K562 (cell line): ENCODE results near the gene EXOC3L2. TPM values are rescaled to one million over a fixed set of nuclear protein-coding genes. Genes with fewer than 3 reads are reported as not detected.
A peak's percentile ranks its signal among the peaks of the same experiment; 100 is the strongest.

Source experiments
- ATAC-seq: fragments of 200-7000 bp; cut with Tn5 transposase; 3 replicates; pipeline ENCODE4 v1.9.1; 2020; ENCODE audit warnings: moderate library complexity
- BruUV-seq: library from RNA; stranded (reverse); fragments of 400-500 nt; replicated peaks from 2 replicates; lab custom pipeline; 2021; lab: Mats Ljungman, UMichigan
- CTCF ChIA-PET: fragments of 300-600 bp; formaldehyde crosslinking; extraction: SDS; loops from one replicate; lab custom pipeline; 2021; ENCODE audit warnings: low intra/inter-chr PET ratio; lab: Yijun Ruan, JAX
- POLR2A ChIA-PET: fragments of 300-600, 350-650 bp; sonication (Branson Sonifier 250); formaldehyde crosslinking; extraction: SDS; loops from one replicate; lab custom pipeline; 2021; ENCODE audit warnings: antibody characterized with exemption, inconsistent platforms; lab: Yijun Ruan, JAX
- DNase-seq, 4 experiments: peaks; one replicate each; pipeline versions ENCODE4 v3.0.0 to v3.0.0-alpha.2; 2011 to 2018; ENCODE audit warnings: low spot score in 3 of 4, mixed read lengths in 3 of 4; ENCODE audit errors: extremely low read depth in 1 of 4
- FAIRE-seq: peaks from 2 replicates; lab custom pipeline; 2011; peaks lifted over from hg19 to GRCh38; lab: Jason Lieb, UNC
- H2AFZ ChIP-seq: 2 replicates; pipeline ENCODE4 v1.6.0; 2011; ENCODE audit warnings: low read depth, low read length, control low read depth, inconsistent platforms
- H3K27ac ChIP-seq: fragments of 200-600 bp; 3 replicates; pipeline ENCODE4 v1.8.0; 2011; ENCODE audit warnings: low read depth, mild to moderate bottlenecking, control low read depth, inconsistent platforms, low read length, moderate library complexity, mixed read lengths; ENCODE audit errors: extremely low read depth
- H3K27me3 ChIP-seq, 2 experiments: fragments of 300-600 bp in 1 of 2; 2 replicates in 1 of 2; 3 replicates in 1 of 2; pipeline versions ENCODE4 v1.6.0 to v1.8.0; 2011; ENCODE audit warnings: inconsistent platforms in 2 of 2, low read length in 2 of 2, mild to moderate bottlenecking in 1 of 2, mixed read lengths in 1 of 2, moderate library complexity in 1 of 2; ENCODE audit not compliant: control insufficient read depth in 2 of 2, insufficient read depth in 2 of 2
- H3K36me3 ChIP-seq: fragments of 300-600 bp; 3 replicates; pipeline ENCODE4 v1.8.0; 2011; ENCODE audit warnings: mild to moderate bottlenecking, low read length, inconsistent platforms; ENCODE audit not compliant: control insufficient read depth, insufficient read depth
- H3K4me1 ChIP-seq, 2 experiments: fragments of 200-600 bp in 1 of 2; replicated peaks in 1 of 2; 2 replicates in 1 of 2; 3 replicates in 1 of 2; pipeline versions ENCODE4 v1.5.1 to v1.8.0; 2011; ENCODE audit warnings: inconsistent platforms in 2 of 2, low read length in 2 of 2, mild to moderate bottlenecking in 1 of 2, mixed read lengths in 1 of 2, moderate library complexity in 1 of 2; ENCODE audit not compliant: control insufficient read depth in 2 of 2, insufficient read depth in 2 of 2
- H3K4me2 ChIP-seq: 2 replicates; pipeline ENCODE4 v1.6.1; 2011; ENCODE audit warnings: low read length, control low read depth, inconsistent platforms, mixed read lengths; ENCODE audit not compliant: insufficient read depth
- H3K4me3 ChIP-seq: fragments of 200-600 bp; sonication (generic), shearing (Covaris generic); 2 replicates; pipeline ENCODE4 v1.5.1; 2016; ENCODE audit warnings: control low read depth, inconsistent platforms
- H3K79me2 ChIP-seq: fragments of 200-600 bp; 3 replicates; pipeline ENCODE4 v1.8.0; 2011; ENCODE audit warnings: low read length, inconsistent platforms; ENCODE audit not compliant: control insufficient read depth, insufficient read depth
- H3K9ac ChIP-seq, 2 experiments: 2 replicates each; pipeline versions ENCODE4 v1.6.0 to v1.6.1; 2011; ENCODE audit warnings: low read depth in 2 of 2, low read length in 2 of 2, control low read depth in 1 of 2, inconsistent platforms in 1 of 2, mild to moderate bottlenecking in 1 of 2, mixed read lengths in 1 of 2; ENCODE audit not compliant: insufficient read depth in 1 of 2
- H3K9me1 ChIP-seq: one replicate; pipeline ENCODE4 v1.6.0; 2011; ENCODE audit warnings: inconsistent platforms, mild to moderate bottlenecking, low read length, moderate library complexity; ENCODE audit not compliant: control insufficient read depth, insufficient read depth
- H3K9me3 ChIP-seq: replicated peaks from 2 replicates; pipeline ENCODE4 v1.5.1; 2011; ENCODE audit warnings: low read depth, low read length, inconsistent platforms; ENCODE audit not compliant: control insufficient read depth, insufficient read depth
- H4K20me1 ChIP-seq: replicated peaks from 2 replicates; pipeline ENCODE4 v1.6.1; 2011; ENCODE audit warnings: low read length, inconsistent platforms, mixed read lengths; ENCODE audit not compliant: control insufficient read depth, insufficient read depth
- CCAR2 ChIP-seq: fragments of 200-400 bp; formaldehyde crosslinking; IDR thresholded peaks from 2 replicates; pipeline ENCODE4 v1.6.1; 2017; ENCODE audit warnings: mild to moderate bottlenecking, low read depth, low read length
- CEBPG ChIP-seq, 3 experiments: fragments of 200-800 bp in 1 of 3; sonication (Bioruptor generic) in 1 of 3; sonication (generic) in 1 of 3; formaldehyde crosslinking in 1 of 3; IDR thresholded peaks in 2 of 3; conservative IDR thresholded peaks in 1 of 3; 2 replicates each; pipeline versions ENCODE4 v1.6.1 to v1.8.0; 2016 to 2022; ENCODE audit warnings: missing compliant biosample characterization in 2 of 3, missing genetic modification characterization in 2 of 3, mild to moderate bottlenecking in 1 of 3, missing genetic modification reagents in 1 of 3
- EHMT2 ChIP-seq: fragments of 450-650 bp; IDR thresholded peaks from 2 replicates; pipeline ENCODE4 v1.6.1; 2018; ENCODE audit warnings: antibody characterized with exemption
- GATAD2B ChIP-seq: fragments of 450-650 bp; IDR thresholded peaks from 2 replicates; pipeline ENCODE4 v1.6.1; 2017; ENCODE audit warnings: mild to moderate bottlenecking, borderline replicate concordance
- HCFC1 ChIP-seq: IDR thresholded peaks from 2 replicates; pipeline ENCODE4 v1.6.1; 2012; ENCODE audit warnings: low read depth, low read length, improper control_type of control experiment
- MCM2 ChIP-seq: fragments of 450-650 bp; IDR thresholded peaks from 2 replicates; pipeline ENCODE4 v1.6.1; 2017; ENCODE audit warnings: low read depth, mild to moderate bottlenecking
- MYBL2 ChIP-seq, 2 experiments: fragments of 450-650 bp in 1 of 2; sonication (generic) in 1 of 2; formaldehyde crosslinking in 1 of 2; IDR thresholded peaks; 2 replicates each; pipeline versions ENCODE4 v1.6.1 to v1.8.1; 2017 to 2022; ENCODE audit warnings: borderline replicate concordance in 1 of 2, inconsistent platforms in 1 of 2, low read depth in 1 of 2, mild to moderate bottlenecking in 1 of 2, missing genetic modification reagents in 1 of 2, moderate library complexity in 1 of 2
- NFYB ChIP-seq: IDR thresholded peaks from 2 replicates; pipeline ENCODE4 v1.6.1; 2011; ENCODE audit warnings: mild to moderate bottlenecking, moderate library complexity; ENCODE audit not compliant: insufficient read length; ENCODE audit errors: extremely low read depth
- NR1H2 ChIP-seq: sonication (generic); formaldehyde crosslinking; IDR thresholded peaks from 2 replicates; pipeline ENCODE4 v1.4.0; 2020; ENCODE audit warnings: mild to moderate bottlenecking, missing genetic modification reagents
- RAD21 ChIP-seq, 2 experiments: fragments of 250-450 bp in 1 of 2; fragments of 450-650 bp in 1 of 2; sonication (Bioruptor Pico) in 1 of 2; formaldehyde crosslinking in 1 of 2; IDR thresholded peaks in 1 of 2; conservative IDR thresholded peaks in 1 of 2; 2 replicates each; pipeline versions ENCODE4 v1.4.0 to v1.8.0; 2020 to 2022; ENCODE audit warnings: mild to moderate bottlenecking in 2 of 2, moderate library complexity in 1 of 2
- RBM25 ChIP-seq: fragments of 200-400 bp; formaldehyde crosslinking; IDR thresholded peaks from 2 replicates; pipeline ENCODE4 v1.6.1; 2018; ENCODE audit warnings: low read length, low read depth, moderate library complexity; ENCODE audit not compliant: severe bottlenecking
- SMAD3 ChIP-seq: fragments of 450-650 bp; formaldehyde crosslinking; conservative IDR thresholded peaks from 2 replicates; pipeline ENCODE4 v1.4.0; 2020; ENCODE audit warnings: mild to moderate bottlenecking
- SOX6 ChIP-seq: fragments of 450-650 bp; IDR thresholded peaks from 2 replicates; pipeline ENCODE4 v1.6.1; 2014; ENCODE audit warnings: mild to moderate bottlenecking
- STAT5A ChIP-seq: IDR thresholded peaks from 2 replicates; pipeline ENCODE4 v1.6.1; 2012; ENCODE audit warnings: low read length, inconsistent platforms, borderline replicate concordance
- TAF7 ChIP-seq: fragments of 450-650 bp; IDR thresholded peaks from 2 replicates; pipeline ENCODE4 v1.6.1; 2016; ENCODE audit warnings: missing genetic modification characterization, missing compliant biosample characterization
- TEAD1 ChIP-seq, 2 experiments: fragments of 450-650 bp in 1 of 2; sonication (generic) in 1 of 2; formaldehyde crosslinking; IDR thresholded peaks; 2 replicates each; pipeline versions ENCODE4 v1.4.0 to v1.8.0; 2020 to 2022; ENCODE audit warnings: mild to moderate bottlenecking in 2 of 2, missing genetic modification reagents in 1 of 2
- ZC3H4 ChIP-seq: sonication (generic); formaldehyde crosslinking; IDR thresholded peaks from 2 replicates; pipeline ENCODE4 v1.9.0; 2021; ENCODE audit warnings: missing genetic modification reagents, borderline replicate concordance
- ZFP36 ChIP-seq: fragments of 150-350 bp; IDR thresholded peaks from 2 replicates; pipeline ENCODE4 v1.6.1; 2018; ENCODE audit warnings: low read length, low read depth; ENCODE audit not compliant: partially characterized antibody
- WGBS: fragments of 100-300 bp; shearing (Covaris generic); methylation state at CpG from one replicate; pipeline ENCODE4 v1.1.6; 2016; ENCODE audit warnings: low coverage, mixed read lengths; ENCODE audit not compliant: insufficient coverage; ENCODE audit errors: missing lambda C conversion rate; 5-methylcytosine and 5-hydroxymethylcytosine counted together
- in situ Hi-C: fragments of 300-500 bp; cut with MboI; formaldehyde crosslinking; loops from 4 replicates; pipeline ENCODE4 v1.15.0; 2018; ENCODE audit warnings: inconsistent platforms, mixed read lengths
- intact Hi-C: fragments of 100-400 bp; cut with micrococcal nuclease; formaldehyde crosslinking; loops from 2 replicates; pipeline ENCODE4 v1.14.2; 2022
- polyA plus RNA-seq, 8 experiments: library from polyadenylated mRNA; depleted of rRNA in 4 of 8; stranded (reverse) in 5 of 8; unstranded in 3 of 8; fragments of >200 nt; fragmentation: Nextera tagmentation in 2 of 8; fragmentation: Illumina TruSeq in 1 of 8; extraction: Ambion mirVana in 2 of 8; extraction: Trizol in 1 of 8; gene quantifications; 2 replicates each; pipeline versions ENCODE4 v1.2.1 to v1.2.3, GENCODE V29; 2011 to 2014; ENCODE audit warnings: inconsistent platforms in 1 of 8, missing spikeins in 1 of 8
- total RNA-seq, 7 experiments: library from RNA; depleted of rRNA in 6 of 7; stranded (reverse); fragments of >200 nt in 6 of 7; fragmentation: Illumina TruSeq in 2 of 7; extraction: Trizol in 2 of 7; gene quantifications; 2 replicates each; pipeline versions ENCODE4 v1.2.1 to v1.2.3, GENCODE V29; 2011 to 2021; ENCODE audit warnings: low replicate concordance in 1 of 7
- TF ChIP-seq, protein P1 (sequence below): IDR thresholded peaks from 2 replicates; pipeline ENCODE4 v1.6.1; 2011; ENCODE audit not compliant: insufficient read length; ENCODE audit errors: extremely low read depth
- TF ChIP-seq, protein P2 (sequence below): IDR thresholded peaks from 2 replicates; pipeline ENCODE4 v1.6.1; 2016; ENCODE audit warnings: missing genetic modification characterization, missing compliant biosample characterization

The EXOC3L2 gene
- total and polyA plus RNA-seq, 9 of the 15 experiments (the other 6 are each of a cell fraction or from before 2014, with no cell fraction given), result 0.31 to 19.0 (median 2.4) TPM

DNA sequence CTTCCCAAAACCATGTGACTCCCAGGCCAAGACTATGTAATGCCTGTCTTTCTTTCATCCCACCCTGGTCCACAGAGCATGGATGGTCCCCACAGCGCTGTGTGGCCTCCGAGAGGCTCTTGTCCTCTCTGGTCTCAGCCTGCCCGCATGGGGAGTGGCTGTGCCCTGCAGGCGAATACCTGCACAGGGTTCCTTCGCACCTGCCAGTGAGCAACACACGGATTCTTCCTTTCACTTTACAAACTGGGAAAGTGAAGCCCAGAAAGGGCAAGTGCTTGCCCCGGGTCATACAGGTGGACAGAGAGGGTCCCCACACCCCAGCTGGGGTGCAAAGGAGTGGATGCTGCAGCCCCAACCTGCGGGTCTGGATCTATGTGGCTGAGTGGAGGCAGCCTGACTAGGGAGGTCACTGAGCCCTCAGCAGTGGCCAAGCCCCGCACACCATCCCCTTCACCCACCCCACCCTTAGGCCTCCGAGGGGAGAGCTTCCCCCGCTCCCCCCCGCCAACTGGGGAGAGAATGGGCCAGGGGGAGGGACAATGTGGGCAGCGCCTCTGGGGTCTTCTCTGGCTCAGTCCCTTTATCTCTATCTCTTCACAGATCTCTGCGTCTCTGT is 5.1 kb upstream of the EXOC3L2 start:
- Histone ChIP-seq H3K9me3 (no peaks in the 10 kb centered on the region), H3K9me1 (no peaks in the 10 kb centered on the region), H3K27ac (peak overlapping the region; percentile 68; the same call in 2 of the 3 replicates), H3K9ac (peak overlapping the region; percentile 58 to 90; a peak in 3 of 4 replicates), H3K4me1 (peaks cover 28 to 57% of the 10 kb centered on the region in 2 experiments), H3K4me3 (peak overlapping the region; percentile 65), H3K36me3 (peaks cover 11% of the 10 kb centered on the region; the same call in 2 of the 3 replicates), H2AFZ (peak overlapping the region; percentile 99), H3K79me2 (peaks cover 33% of the 10 kb centered on the region), H3K27me3 (no peaks in the 10 kb centered on the region), H4K20me1 (peaks cover 10% of the 10 kb centered on the region; the same call in 1 of the 2 replicates), H3K4me2 (peak overlapping the region; percentile 83)
- 38% methylated on average over 11 of the region's 14 CpGs for WGBS
- ChIA-PET CTCF (no interaction called here), POLR2A (interaction anchor here (0.7 kb wide), 1 partner anchor 102 kb away, joined by 3 read pairs; no protein-coding TSS in a partner anchor)
- intact Hi-C loops, result no loop called here
- no TSS peak for BruUV-seq
- no peak for DNase-seq
- in situ Hi-C loops, result no loop called here
- ATAC-seq, result peak; percentile 5; the same call in 1 of the 3 replicates
- FAIRE-seq, result no peak
- no peak for TF ChIP-seq SMAD3
- TF ChIP-seq ZC3H4 (CRISPR knock-in tag), result no peak
- TF ChIP-seq NFYB, result no peak
- no peak for TF ChIP-seq SOX6
- TF ChIP-seq EHMT2, result no peak
- no peak for TF ChIP-seq CCAR2
- no peak for TF ChIP-seq MCM2
- no peak for TF ChIP-seq NR1H2 (CRISPR knock-in tag)
- no peak for TF ChIP-seq RAD21 (CRISPR knock-in tag; conservative IDR thresholded peaks at IDR 0.05 in 1 of 2, IDR thresholded peaks at IDR 0.05 in 1 of 2)
- TF ChIP-seq, protein P1, sequence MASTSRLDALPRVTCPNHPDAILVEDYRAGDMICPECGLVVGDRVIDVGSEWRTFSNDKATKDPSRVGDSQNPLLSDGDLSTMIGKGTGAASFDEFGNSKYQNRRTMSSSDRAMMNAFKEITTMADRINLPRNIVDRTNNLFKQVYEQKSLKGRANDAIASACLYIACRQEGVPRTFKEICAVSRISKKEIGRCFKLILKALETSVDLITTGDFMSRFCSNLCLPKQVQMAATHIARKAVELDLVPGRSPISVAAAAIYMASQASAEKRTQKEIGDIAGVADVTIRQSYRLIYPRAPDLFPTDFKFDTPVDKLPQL, result no peak
- TF ChIP-seq GATAD2B, result no peak
- TF ChIP-seq TAF7 (tag), result no peak
- no peak for TF ChIP-seq HCFC1
- TF ChIP-seq MYBL2 (IDR thresholded peaks at IDR 0.05; ENCODE audit: low read depth), result no peak
- TF ChIP-seq MYBL2 (CRISPR knock-in tag; IDR thresholded peaks at IDR 0.05; ENCODE audit: borderline replicate concordance), result no peak
- no peak for TF ChIP-seq STAT5A
- TF ChIP-seq CEBPG (CRISPR knock-in tag; IDR thresholded peaks at IDR 0.05), result no peak
- no peak for TF ChIP-seq CEBPG (tag; conservative IDR thresholded peaks at IDR 0.05 in 1 of 2, IDR thresholded peaks at IDR 0.05 in 1 of 2)
- TF ChIP-seq, protein P2, sequence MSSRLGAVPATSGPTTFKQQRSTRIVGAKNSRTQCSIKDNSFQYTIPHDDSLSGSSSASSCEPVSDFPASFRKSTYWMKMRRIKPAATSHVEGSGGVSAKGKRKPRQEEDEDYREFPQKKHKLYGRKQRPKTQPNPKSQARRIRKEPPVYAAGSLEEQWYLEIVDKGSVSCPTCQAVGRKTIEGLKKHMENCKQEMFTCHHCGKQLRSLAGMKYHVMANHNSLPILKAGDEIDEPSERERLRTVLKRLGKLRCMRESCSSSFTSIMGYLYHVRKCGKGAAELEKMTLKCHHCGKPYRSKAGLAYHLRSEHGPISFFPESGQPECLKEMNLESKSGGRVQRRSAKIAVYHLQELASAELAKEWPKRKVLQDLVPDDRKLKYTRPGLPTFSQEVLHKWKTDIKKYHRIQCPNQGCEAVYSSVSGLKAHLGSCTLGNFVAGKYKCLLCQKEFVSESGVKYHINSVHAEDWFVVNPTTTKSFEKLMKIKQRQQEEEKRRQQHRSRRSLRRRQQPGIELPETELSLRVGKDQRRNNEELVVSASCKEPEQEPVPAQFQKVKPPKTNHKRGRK (tag), result 0 out of 2 replicates have a peak, but pooled peaks have one; percentile 1
- peak; percentile 58 for TF ChIP-seq ZFP36
- TF ChIP-seq TEAD1 (CRISPR knock-in tag; IDR thresholded peaks at IDR 0.05), result no peak
- TF ChIP-seq RBM25, result peak; percentile 3
